ENCODE results near the gene CEMIP2.

The CEMIP2 gene

DNA sequence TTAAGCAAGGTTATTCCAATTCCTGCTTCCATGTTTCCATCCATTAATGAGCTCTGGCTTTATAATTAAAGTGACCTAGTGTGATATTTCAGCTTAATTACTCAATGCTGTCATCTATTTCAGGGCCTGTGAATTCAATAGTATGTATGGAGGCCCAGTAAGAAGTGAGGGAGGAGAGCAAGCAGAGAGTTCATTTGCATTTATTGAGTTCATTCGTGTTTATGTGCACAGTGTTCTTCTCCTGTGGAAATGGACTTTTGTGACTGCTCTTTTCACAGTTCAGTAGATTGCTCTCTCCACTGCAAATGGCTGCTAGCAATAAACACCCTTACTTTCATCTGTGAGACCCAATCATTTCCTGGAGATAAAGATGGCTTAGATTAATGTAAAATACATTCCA is 130.9 kb downstream of the CEMIP2 start:
- DNase-seq, result no peak

DNA sequence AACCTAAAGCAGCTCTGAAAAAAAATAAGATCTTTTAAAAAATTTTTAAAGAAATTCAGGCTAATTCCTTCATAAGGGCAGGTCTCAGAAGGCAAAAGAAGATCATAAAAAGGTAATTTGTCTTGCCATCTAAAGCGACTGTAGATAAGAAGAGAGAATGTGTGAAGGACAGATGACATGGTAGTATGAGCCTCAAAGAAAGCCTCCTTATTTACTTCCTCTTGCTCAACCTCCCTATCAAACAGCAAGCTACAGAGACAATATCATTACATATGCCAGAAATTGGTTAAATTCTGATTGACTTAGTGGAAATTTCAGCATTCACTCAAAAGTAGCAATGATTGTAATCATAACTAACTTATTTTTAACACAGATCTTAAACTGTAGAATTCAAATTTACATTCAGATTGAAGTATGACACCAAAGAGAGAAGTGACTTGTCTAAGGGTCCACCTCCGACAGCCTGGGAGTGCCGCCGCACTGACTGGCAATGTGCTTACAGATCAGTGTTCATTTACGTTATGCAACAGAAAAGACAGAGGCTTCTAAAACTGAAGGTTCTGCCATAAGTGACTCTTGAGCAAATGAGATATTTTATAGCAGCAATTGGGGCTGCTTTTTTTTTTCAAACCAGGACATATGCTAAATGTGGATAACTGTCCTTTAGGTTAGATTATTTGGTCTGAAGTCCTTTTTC is 132.0 kb downstream of the CEMIP2 start:
- no peak for DNase-seq

DNA sequence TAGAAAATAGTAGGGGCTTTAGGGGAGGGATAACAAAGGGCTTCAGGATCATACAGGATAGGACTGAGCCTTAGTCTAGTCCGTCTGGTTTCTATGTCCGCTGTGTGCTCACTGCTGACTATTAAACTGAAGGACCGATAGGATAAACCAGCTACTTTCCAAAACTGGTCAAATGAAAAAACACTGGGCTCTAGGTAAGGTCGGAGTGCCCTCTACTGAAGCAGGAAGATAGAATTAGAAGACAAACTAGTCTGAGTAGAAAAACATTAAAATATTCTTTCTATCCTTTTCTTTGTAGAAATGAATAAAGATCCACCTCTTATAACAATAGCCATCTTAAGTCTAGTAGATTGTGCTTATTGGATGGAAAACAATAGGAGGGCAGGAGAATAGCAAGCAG is 133.6 kb downstream of the CEMIP2 start:
- no peak for DNase-seq

All from inflammatory macrophage treated with lipopolysaccharide for 4 hours (primary cell).